ENCODE results near the gene SRA1.

Gene SRA1

DNA sequence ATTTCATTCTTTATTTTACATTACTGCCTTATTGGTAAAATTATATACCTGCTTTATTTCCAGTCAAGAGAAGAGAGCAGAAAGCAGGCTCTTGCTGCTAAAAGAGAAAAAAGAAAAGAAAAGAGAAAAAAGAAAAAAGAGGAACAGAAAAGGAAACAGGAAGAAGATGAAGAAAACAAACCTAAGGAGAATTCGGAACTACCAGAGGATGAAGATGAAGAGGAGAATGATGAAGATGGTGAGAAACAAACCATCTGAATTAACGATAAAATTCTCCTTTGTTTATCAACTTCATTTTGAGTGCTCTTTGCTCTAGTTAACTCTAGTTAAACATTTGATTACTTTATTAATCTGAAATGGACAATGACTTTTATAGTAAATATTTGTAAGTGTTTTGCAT lies 33.3 kb downstream of the SRA1 start:
- Histone ChIP-seq H3K4ac (ENCODE audit: low read depth in 1 of 2, low read length in 2 of 2) (no peak overlapping the region), H2BK15ac (ENCODE audit: low read depth, poor library complexity, severe bottlenecking) (no peak overlapping the region), H3K27ac (ENCODE audit: low read length, poor library complexity, severe bottlenecking) (no peak overlapping the region), H2BK12ac (ENCODE audit: low read length in 2 of 2) (no peak overlapping the region), H3K23ac (ENCODE audit: low read length in 2 of 2) (no peak overlapping the region), H3K14ac (ENCODE audit: low read length in 2 of 2) (no peak overlapping the region), H3K9ac (ENCODE audit: low read length) (no peak overlapping the region), H4K8ac (ENCODE audit: low read length) (no peak overlapping the region), H3K79me1 (replicated peaks; ENCODE audit: low read length, poor library complexity, severe bottlenecking) (peaks cover 10% of the 10 kb centered on the region), H3K4me1 (ENCODE audit: control insufficient read depth, insufficient read depth, low read depth, low read length) (no peaks in the 10 kb centered on the region), H2AK5ac (ENCODE audit: low read length, severe bottlenecking) (no peak overlapping the region), H2AFZ (ENCODE audit: low read depth, low read length) (no peak overlapping the region), H4K91ac (ENCODE audit: low read length) (no peak overlapping the region), H3K9me3 (ENCODE audit: control insufficient read depth, low read length) (no peaks in the 10 kb centered on the region), H3K4me3 (ENCODE audit: insufficient read depth in 1 of 2, low read depth in 1 of 2, low read length in 2 of 2) (no peak overlapping the region), H2BK5ac (ENCODE audit: low read depth, low read length, poor library complexity, severe bottlenecking) (no peak overlapping the region), H3K18ac (ENCODE audit: low read depth in 1 of 2, low read length in 2 of 2) (no peak overlapping the region), H2BK120ac (ENCODE audit: low read depth, low read length) (no peak overlapping the region), H3K36me3 (ENCODE audit: control insufficient read depth in 1 of 2, insufficient read depth in 2 of 2, low read depth in 1 of 2, low read length in 2 of 2) (peaks cover 15 to 53% of the 10 kb centered on the region in 2 experiments), H3K27me3 (ENCODE audit: control insufficient read depth in 1 of 2, insufficient read depth in 1 of 2, low read length in 2 of 2) (no peaks in the 10 kb centered on the region), H3K4me2 (ENCODE audit: low read length, poor library complexity, severe bottlenecking) (no peak overlapping the region)
- DNase-seq, result no peak
- WGBS, result 100% methylated on average over 1 of the region's 2 CpGs

GRCh38 chr5:140513124-140513523 lies 44.1 kb downstream of the SRA1 start:
- Histone ChIP-seq H2BK5ac (ENCODE audit: low read depth, low read length, poor library complexity, severe bottlenecking) (no peak overlapping the region), H2BK12ac (ENCODE audit: low read length in 2 of 2) (no peak overlapping the region), H3K23ac (ENCODE audit: low read length in 2 of 2) (no peak overlapping the region), H2BK120ac (ENCODE audit: low read depth, low read length) (no peak overlapping the region), H3K4ac (ENCODE audit: low read depth in 1 of 2, low read length in 2 of 2) (no peak overlapping the region), H3K9ac (ENCODE audit: low read length) (no peak overlapping the region), H4K8ac (ENCODE audit: low read length) (no peak overlapping the region), H3K27ac (ENCODE audit: low read length, poor library complexity, severe bottlenecking) (no peak overlapping the region), H4K91ac (ENCODE audit: low read length) (no peak overlapping the region), H2BK15ac (ENCODE audit: low read depth, poor library complexity, severe bottlenecking) (no peak overlapping the region), H3K27me3 (ENCODE audit: control insufficient read depth in 1 of 2, insufficient read depth in 1 of 2, low read length in 2 of 2) (no peaks in the 10 kb centered on the region), H2AFZ (ENCODE audit: low read depth, low read length) (no peak overlapping the region), H2AK5ac (ENCODE audit: low read length, severe bottlenecking) (no peak overlapping the region), H3K4me2 (ENCODE audit: low read length, poor library complexity, severe bottlenecking) (no peak overlapping the region), H3K79me1 (replicated peaks; ENCODE audit: low read length, poor library complexity, severe bottlenecking) (peaks cover 1% of the 10 kb centered on the region), H3K9me3 (ENCODE audit: control insufficient read depth, low read length) (no peaks in the 10 kb centered on the region), H3K14ac (ENCODE audit: low read length in 2 of 2) (no peak overlapping the region), H3K36me3 (ENCODE audit: control insufficient read depth in 1 of 2, insufficient read depth in 2 of 2, low read depth in 1 of 2, low read length in 2 of 2) (peaks cover 28 to 72% of the 10 kb centered on the region in 2 experiments), H3K4me1 (ENCODE audit: control insufficient read depth, insufficient read depth, low read depth, low read length) (no peaks in the 10 kb centered on the region), H3K4me3 (ENCODE audit: insufficient read depth in 1 of 2, low read depth in 1 of 2, low read length in 2 of 2) (no peak overlapping the region), H3K18ac (ENCODE audit: low read depth in 1 of 2, low read length in 2 of 2) (no peak overlapping the region)
- 100% methylated on average over 2 of the region's 2 CpGs for WGBS
- no peak for DNase-seq

DNA sequence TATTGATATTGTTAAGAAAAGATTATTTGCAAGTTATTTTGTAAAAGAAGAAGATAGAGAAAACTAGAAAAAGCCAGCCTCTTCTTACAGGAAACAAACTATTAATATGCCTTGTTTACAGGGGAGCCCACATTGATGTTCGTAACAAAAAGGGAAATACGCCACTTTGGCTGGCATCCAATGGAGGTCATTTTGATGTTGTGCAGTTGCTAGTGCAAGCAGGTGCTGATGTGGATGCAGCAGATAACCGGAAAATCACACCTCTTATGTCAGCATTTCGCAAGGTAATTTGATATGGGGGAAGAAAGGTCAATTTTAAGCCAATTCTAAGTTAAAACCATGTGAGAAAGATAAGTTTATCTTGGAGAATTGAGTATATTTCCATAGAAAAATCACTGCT lies 47.4 kb downstream of the SRA1 start:
- no peak overlapping the region for H2BK15ac ChIP-seq (ENCODE audit: low read depth, poor library complexity, severe bottlenecking)
- H3K14ac ChIP-seq (ENCODE audit: low read length in 2 of 2), result no peak overlapping the region
- H2AFZ ChIP-seq (ENCODE audit: low read depth, low read length), result no peak overlapping the region
- peaks cover 6% of the 10 kb centered on the region for H3K79me1 ChIP-seq (replicated peaks; ENCODE audit: low read length, poor library complexity, severe bottlenecking)
- no peak overlapping the region for H3K4me2 ChIP-seq (ENCODE audit: low read length, poor library complexity, severe bottlenecking)
- H2BK120ac ChIP-seq (ENCODE audit: low read depth, low read length), result no peak overlapping the region
- no peak for DNase-seq
- H3K23ac ChIP-seq (ENCODE audit: low read length in 2 of 2), result no peak overlapping the region
- WGBS, result 97% methylated on average over 4 of the region's 4 CpGs
- no peak overlapping the region for H4K91ac ChIP-seq (ENCODE audit: low read length)
- H3K18ac ChIP-seq (ENCODE audit: low read depth in 1 of 2, low read length in 2 of 2), result no peak overlapping the region
- H3K4me1 ChIP-seq (ENCODE audit: control insufficient read depth, insufficient read depth, low read depth, low read length), result no peaks in the 10 kb centered on the region
- no peak overlapping the region for H3K4me3 ChIP-seq (ENCODE audit: insufficient read depth in 1 of 2, low read depth in 1 of 2, low read length in 2 of 2)
- H2AK5ac ChIP-seq (ENCODE audit: low read length, severe bottlenecking), result no peak overlapping the region
- H3K9ac ChIP-seq (ENCODE audit: low read length), result no peak overlapping the region
- no peaks in the 10 kb centered on the region for H3K9me3 ChIP-seq (ENCODE audit: control insufficient read depth, low read length)
- no peak overlapping the region for H2BK12ac ChIP-seq (ENCODE audit: low read length in 2 of 2)
- no peak overlapping the region for H3K4ac ChIP-seq (ENCODE audit: low read depth in 1 of 2, low read length in 2 of 2)
- H3K27ac ChIP-seq (ENCODE audit: low read length, poor library complexity, severe bottlenecking), result no peak overlapping the region
- H3K27me3 ChIP-seq (ENCODE audit: control insufficient read depth in 1 of 2, insufficient read depth in 1 of 2, low read length in 2 of 2), result no peaks in the 10 kb centered on the region
- no peak overlapping the region for H2BK5ac ChIP-seq (ENCODE audit: low read depth, low read length, poor library complexity, severe bottlenecking)
- H4K8ac ChIP-seq (ENCODE audit: low read length), result no peak overlapping the region
- peaks cover 32 to 96% of the 10 kb centered on the region in 2 experiments for H3K36me3 ChIP-seq (ENCODE audit: control insufficient read depth in 1 of 2, insufficient read depth in 2 of 2, low read depth in 1 of 2, low read length in 2 of 2)

DNA sequence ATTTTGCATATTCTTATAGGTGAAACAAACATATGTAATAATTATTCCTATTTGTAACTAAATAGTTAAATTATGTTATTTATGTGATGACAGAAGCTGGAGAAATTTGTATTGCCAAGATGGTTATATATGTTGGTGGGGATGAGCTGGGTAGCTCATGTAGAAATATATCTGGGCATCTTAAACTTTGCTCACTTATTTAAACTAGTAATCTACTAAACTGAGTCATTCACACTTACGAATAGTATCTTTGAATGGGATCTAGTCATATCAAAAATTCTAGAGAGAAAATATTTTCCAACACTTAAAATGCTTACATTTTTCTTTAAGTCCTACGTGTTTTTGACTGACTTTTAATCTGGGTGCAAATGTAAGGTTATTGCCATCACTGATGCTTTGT lies 54.4 kb downstream of the SRA1 start:
- H2BK12ac ChIP-seq (ENCODE audit: low read length in 2 of 2), result no peak overlapping the region
- H2AFZ ChIP-seq (ENCODE audit: low read depth, low read length), result no peak overlapping the region
- H3K14ac ChIP-seq (ENCODE audit: low read length in 2 of 2), result no peak overlapping the region
- no peak overlapping the region for H3K4me2 ChIP-seq (ENCODE audit: low read length, poor library complexity, severe bottlenecking)
- H3K27ac ChIP-seq (ENCODE audit: low read length, poor library complexity, severe bottlenecking), result no peak overlapping the region
- peaks cover 9 to 61% of the 10 kb centered on the region in 2 experiments for H3K36me3 ChIP-seq (ENCODE audit: control insufficient read depth in 1 of 2, insufficient read depth in 2 of 2, low read depth in 1 of 2, low read length in 2 of 2)
- 100% methylated on average over 1 of the region's 2 CpGs for WGBS
- DNase-seq, result no peak
- H2BK5ac ChIP-seq (ENCODE audit: low read depth, low read length, poor library complexity, severe bottlenecking), result no peak overlapping the region
- no peaks in the 10 kb centered on the region for H3K4me1 ChIP-seq (ENCODE audit: control insufficient read depth, insufficient read depth, low read depth, low read length)
- no peak overlapping the region for H4K91ac ChIP-seq (ENCODE audit: low read length)
- H2AK5ac ChIP-seq (ENCODE audit: low read length, severe bottlenecking), result no peak overlapping the region
- H3K4ac ChIP-seq (ENCODE audit: low read depth in 1 of 2, low read length in 2 of 2), result no peak overlapping the region
- H3K79me1 ChIP-seq (replicated peaks; ENCODE audit: low read length, poor library complexity, severe bottlenecking), result peaks cover 12% of the 10 kb centered on the region
- H3K9ac ChIP-seq (ENCODE audit: low read length), result no peak overlapping the region
- no peak overlapping the region for H2BK15ac ChIP-seq (ENCODE audit: low read depth, poor library complexity, severe bottlenecking)
- no peak overlapping the region for H3K4me3 ChIP-seq (ENCODE audit: insufficient read depth in 1 of 2, low read depth in 1 of 2, low read length in 2 of 2)
- H2BK120ac ChIP-seq (ENCODE audit: low read depth, low read length), result no peak overlapping the region
- H3K27me3 ChIP-seq (ENCODE audit: control insufficient read depth in 1 of 2, insufficient read depth in 1 of 2, low read length in 2 of 2), result no peaks in the 10 kb centered on the region
- no peak overlapping the region for H4K8ac ChIP-seq (ENCODE audit: low read length)
- no peaks in the 10 kb centered on the region for H3K9me3 ChIP-seq (ENCODE audit: control insufficient read depth, low read length)
- no peak overlapping the region for H3K18ac ChIP-seq (ENCODE audit: low read depth in 1 of 2, low read length in 2 of 2)
- no peak overlapping the region for H3K23ac ChIP-seq (ENCODE audit: low read length in 2 of 2)
